ENCODE measurements around the gene CDCP1.
A peak's percentile ranks its signal among the peaks of the same experiment; 100 is the strongest.

CDCP1 gene

DNA sequence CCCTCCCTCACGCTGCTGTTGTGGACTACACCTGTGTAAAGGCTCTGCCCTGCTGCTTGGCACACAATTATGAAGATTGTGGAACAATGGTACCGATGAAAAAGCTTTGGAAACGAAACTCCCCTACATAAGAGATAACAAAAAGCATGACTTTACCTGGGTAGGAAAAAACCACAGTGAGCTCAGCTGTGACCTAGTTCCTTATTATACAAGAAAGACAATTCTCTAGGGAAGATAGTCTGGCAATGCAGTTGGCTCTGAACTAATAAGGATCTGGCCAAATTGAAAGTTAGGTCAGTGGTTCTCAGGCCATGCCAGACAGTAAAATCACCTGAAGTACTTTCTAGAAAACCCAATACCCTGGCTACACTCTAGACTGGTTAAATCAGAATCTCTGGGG lies 104.0 kb downstream of the CDCP1 start:
- TF ChIP-seq, protein P1, sequence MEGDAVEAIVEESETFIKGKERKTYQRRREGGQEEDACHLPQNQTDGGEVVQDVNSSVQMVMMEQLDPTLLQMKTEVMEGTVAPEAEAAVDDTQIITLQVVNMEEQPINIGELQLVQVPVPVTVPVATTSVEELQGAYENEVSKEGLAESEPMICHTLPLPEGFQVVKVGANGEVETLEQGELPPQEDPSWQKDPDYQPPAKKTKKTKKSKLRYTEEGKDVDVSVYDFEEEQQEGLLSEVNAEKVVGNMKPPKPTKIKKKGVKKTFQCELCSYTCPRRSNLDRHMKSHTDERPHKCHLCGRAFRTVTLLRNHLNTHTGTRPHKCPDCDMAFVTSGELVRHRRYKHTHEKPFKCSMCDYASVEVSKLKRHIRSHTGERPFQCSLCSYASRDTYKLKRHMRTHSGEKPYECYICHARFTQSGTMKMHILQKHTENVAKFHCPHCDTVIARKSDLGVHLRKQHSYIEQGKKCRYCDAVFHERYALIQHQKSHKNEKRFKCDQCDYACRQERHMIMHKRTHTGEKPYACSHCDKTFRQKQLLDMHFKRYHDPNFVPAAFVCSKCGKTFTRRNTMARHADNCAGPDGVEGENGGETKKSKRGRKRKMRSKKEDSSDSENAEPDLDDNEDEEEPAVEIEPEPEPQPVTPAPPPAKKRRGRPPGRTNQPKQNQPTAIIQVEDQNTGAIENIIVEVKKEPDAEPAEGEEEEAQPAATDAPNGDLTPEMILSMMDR (IDR thresholded peaks at IDR 0.05; ENCODE audit: insufficient read depth, low read length, missing control alignments), result no peak
- ChIA-PET CTCF (interaction anchor here (0.7 to 18.9 kb wide), 28 partner anchors 12 to 619 kb away, joined by 3 to 621 read pairs (median 5); partner anchors contain the start of genes CDCP1 and TMEM158), POLR2A (interaction anchor here (0.8 kb wide), 1 partner anchor 168 kb away, joined by 3 read pairs; no protein-coding TSS in a partner anchor)
- no peak overlapping the region for H3K4me3 ChIP-seq (ENCODE audit: low read depth, low read length)
- DNase-seq (ENCODE audit: low read depth, low spot score), result no peak

DNA sequence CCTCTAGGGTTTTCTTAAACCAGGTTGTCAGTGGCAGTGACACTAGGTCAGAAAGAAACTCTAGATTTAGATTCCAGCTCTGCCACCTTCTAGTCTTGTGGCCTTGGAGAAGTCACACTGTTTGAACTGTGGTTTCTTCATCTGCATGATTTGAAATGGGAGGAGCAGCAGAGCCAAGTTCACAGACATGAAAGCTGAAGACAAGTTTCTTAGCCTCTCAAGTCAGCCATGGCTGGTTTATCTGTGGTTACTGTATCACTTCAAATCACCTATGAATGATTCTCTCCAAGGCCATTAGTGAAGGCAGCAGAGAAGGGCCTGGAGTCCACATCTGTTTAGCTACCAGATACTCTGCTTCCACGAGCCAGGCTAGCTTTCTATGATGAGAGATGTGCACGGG lies 104.5 kb downstream of the CDCP1 start:
- ChIA-PET CTCF (interaction anchor here (0.6 to 18.9 kb wide), 45 partner anchors 9 to 898 kb away, joined by 3 to 621 read pairs (median 4); partner anchors contain the start of genes CDCP1 and TMEM158), POLR2A (interaction anchor here (0.7 to 0.8 kb wide), 2 partner anchors 82 to 169 kb away, joined by 3 read pairs; no protein-coding TSS in a partner anchor)
- no peak overlapping the region for H3K4me3 ChIP-seq (ENCODE audit: low read depth, low read length)
- DNase-seq (ENCODE audit: low read depth, low spot score), result no peak
- TF ChIP-seq, protein P1 (IDR thresholded peaks at IDR 0.05; ENCODE audit: insufficient read depth, low read length, missing control alignments), result no peak

GRCh38 chr3:45037720-45038455 lies 108.3 kb downstream of the CDCP1 start:
- H3K4me3 ChIP-seq (ENCODE audit: low read depth, low read length), result no peak overlapping the region
- POLR2A ChIA-PET, result no interaction called here
- TF ChIP-seq, protein P1 (IDR thresholded peaks at IDR 0.05; ENCODE audit: insufficient read depth, low read length, missing control alignments), result peak; percentile 88
- peak; percentile 63 for DNase-seq (ENCODE audit: low read depth, low spot score)
- CTCF ChIA-PET, result interaction anchor here (0.6 to 18.9 kb wide), 63 partner anchors 9 to 870 kb away, joined by 3 to 621 read pairs (median 3); partner anchors contain the start of genes EXOSC7 and TMEM158

GRCh38 chr3:45035441-45036301 lies 110.5 kb downstream of the CDCP1 start:
- DNase-seq (ENCODE audit: low read depth, low spot score), result no peak
- POLR2A ChIA-PET, result no interaction called here

GRCh38 chr3:45034612-45035252 lies 111.4 kb downstream of the CDCP1 start:
- POLR2A ChIA-PET, result no interaction called here

More at GRCh38 chr3:45035441-45036301, 110.5 kb downstream of the CDCP1 start:
- CTCF ChIA-PET, result interaction anchor here (0.8 to 18.9 kb wide), 27 partner anchors 8 to 894 kb away, joined by 3 to 621 read pairs (median 4); partner anchors contain the start of genes EXOSC7 and TMEM158
- H3K4me3 ChIP-seq (ENCODE audit: low read depth, low read length), result peak overlapping the region; percentile 43
- TF ChIP-seq, protein P1 (IDR thresholded peaks at IDR 0.05; ENCODE audit: insufficient read depth, low read length, missing control alignments), result no peak

More at GRCh38 chr3:45034612-45035252, 111.4 kb downstream of the CDCP1 start:
- CTCF ChIA-PET, result interaction anchor here (1.2 to 18.9 kb wide), 7 partner anchors 9 to 501 kb away, joined by 3 to 621 read pairs (median 20); no protein-coding TSS in a partner anchor
- H3K4me3 ChIP-seq (ENCODE audit: low read depth, low read length), result no peak overlapping the region
- no peak for DNase-seq (ENCODE audit: low read depth, low spot score)
- TF ChIP-seq, protein P1 (IDR thresholded peaks at IDR 0.05; ENCODE audit: insufficient read depth, low read length, missing control alignments), result no peak
